Progenitor cell of endocrine pancreas (in vitro differentiated cells): ENCODE results near the gene HCRT. TPM values are rescaled to one million over a fixed set of nuclear protein-coding genes. Genes with fewer than 3 reads are reported as not detected.
"Not testable (repeated sequence)": the region's sequence is repeated elsewhere in the genome, so short reads cannot be mapped to it uniquely, and the experiment has no call there.

Experiments used
- DNase-seq: peaks from one replicate; pipeline ENCODE4 v3.0.0; 2021; ENCODE audit warnings: low spot score; ENCODE audit not compliant: unreplicated experiment
- H3K27ac Mint-ChIP-seq: 2 replicates; pipeline ENCODE4 v1.8.0; 2021; ENCODE audit warnings: mild to moderate bottlenecking, moderate library complexity, mixed read lengths
- H3K27me3 Mint-ChIP-seq: 2 replicates; pipeline ENCODE4 v1.8.0; 2021; ENCODE audit warnings: mixed read lengths
- H3K36me3 Mint-ChIP-seq: 2 replicates; pipeline ENCODE4 v1.8.0; 2022; ENCODE audit warnings: mixed read lengths; ENCODE audit not compliant: insufficient read depth
- H3K4me1 Mint-ChIP-seq: 2 replicates; pipeline ENCODE4 v1.8.0; 2021; ENCODE audit warnings: low read depth, mixed read lengths
- H3K4me3 Mint-ChIP-seq: 2 replicates; pipeline ENCODE4 v1.8.0; 2021; ENCODE audit warnings: low read depth, mild to moderate bottlenecking, moderate library complexity, mixed read lengths
- H3K9me3 Mint-ChIP-seq: 2 replicates; pipeline ENCODE4 v1.8.0; 2021; ENCODE audit warnings: low read depth, mixed read lengths
- total RNA-seq: library from RNA; stranded (reverse); gene quantifications from 2 replicates; pipeline ENCODE4 v1.2.1, GENCODE V29; 2021
- TF ChIP-seq, protein P1 (sequence below): fragments of 200-600 bp; sonication (generic); IDR thresholded peaks from one replicate; pipeline ENCODE4 v1.5.0; 2021; ENCODE audit warnings: antibody characterized with exemption, mild to moderate bottlenecking; ENCODE audit not compliant: unreplicated experiment

HCRT gene
- total RNA-seq, 1 donor from 2014 or later, result not detected

DNA sequence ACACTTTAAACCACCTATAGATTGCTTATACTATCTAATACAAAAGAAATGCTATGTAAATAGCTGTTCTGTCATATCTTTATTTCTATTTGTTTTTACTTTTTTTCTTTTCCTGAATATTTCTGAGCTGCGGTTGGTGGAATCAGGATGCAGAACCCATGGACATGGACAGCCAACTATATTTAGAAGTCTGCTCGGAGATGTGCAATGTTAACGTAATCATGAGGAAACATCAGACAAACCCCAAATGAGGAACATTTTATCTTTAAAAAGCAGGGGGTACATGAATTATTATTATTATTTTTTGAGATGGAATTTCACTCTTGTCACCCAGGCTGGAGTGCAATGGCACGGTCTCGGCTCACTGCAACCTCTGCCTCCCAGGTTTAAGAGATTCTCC is 40.4 kb upstream of the HCRT start:
- Mint-ChIP-seq H3K4me3 (no peak overlapping the region), H3K27me3 (no peaks in the 10 kb centered on the region), H3K27ac (no peak overlapping the region), H3K36me3 (peaks cover 7% of the 10 kb centered on the region), H3K4me1 (no peaks in the 10 kb centered on the region), H3K9me3 (no peaks in the 10 kb centered on the region)
- TF ChIP-seq, protein P1, sequence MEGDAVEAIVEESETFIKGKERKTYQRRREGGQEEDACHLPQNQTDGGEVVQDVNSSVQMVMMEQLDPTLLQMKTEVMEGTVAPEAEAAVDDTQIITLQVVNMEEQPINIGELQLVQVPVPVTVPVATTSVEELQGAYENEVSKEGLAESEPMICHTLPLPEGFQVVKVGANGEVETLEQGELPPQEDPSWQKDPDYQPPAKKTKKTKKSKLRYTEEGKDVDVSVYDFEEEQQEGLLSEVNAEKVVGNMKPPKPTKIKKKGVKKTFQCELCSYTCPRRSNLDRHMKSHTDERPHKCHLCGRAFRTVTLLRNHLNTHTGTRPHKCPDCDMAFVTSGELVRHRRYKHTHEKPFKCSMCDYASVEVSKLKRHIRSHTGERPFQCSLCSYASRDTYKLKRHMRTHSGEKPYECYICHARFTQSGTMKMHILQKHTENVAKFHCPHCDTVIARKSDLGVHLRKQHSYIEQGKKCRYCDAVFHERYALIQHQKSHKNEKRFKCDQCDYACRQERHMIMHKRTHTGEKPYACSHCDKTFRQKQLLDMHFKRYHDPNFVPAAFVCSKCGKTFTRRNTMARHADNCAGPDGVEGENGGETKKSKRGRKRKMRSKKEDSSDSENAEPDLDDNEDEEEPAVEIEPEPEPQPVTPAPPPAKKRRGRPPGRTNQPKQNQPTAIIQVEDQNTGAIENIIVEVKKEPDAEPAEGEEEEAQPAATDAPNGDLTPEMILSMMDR, result no peak
- DNase-seq, result no peak

- TF ChIP-seq, protein P1, result no peak
- Mint-ChIP-seq H3K4me1 (no peaks in the 10 kb centered on the region), H3K36me3 (peaks cover 7% of the 10 kb centered on the region), H3K9me3 (no peaks in the 10 kb centered on the region), H3K27me3 (no peaks in the 10 kb centered on the region), H3K27ac (peak overlapping the region; percentile 48), H3K4me3 (no peak overlapping the region)
- no peak for DNase-seq
Measured at GRCh38 chr17:42224651-42225050, 39.4 kb upstream of the HCRT start.

DNA sequence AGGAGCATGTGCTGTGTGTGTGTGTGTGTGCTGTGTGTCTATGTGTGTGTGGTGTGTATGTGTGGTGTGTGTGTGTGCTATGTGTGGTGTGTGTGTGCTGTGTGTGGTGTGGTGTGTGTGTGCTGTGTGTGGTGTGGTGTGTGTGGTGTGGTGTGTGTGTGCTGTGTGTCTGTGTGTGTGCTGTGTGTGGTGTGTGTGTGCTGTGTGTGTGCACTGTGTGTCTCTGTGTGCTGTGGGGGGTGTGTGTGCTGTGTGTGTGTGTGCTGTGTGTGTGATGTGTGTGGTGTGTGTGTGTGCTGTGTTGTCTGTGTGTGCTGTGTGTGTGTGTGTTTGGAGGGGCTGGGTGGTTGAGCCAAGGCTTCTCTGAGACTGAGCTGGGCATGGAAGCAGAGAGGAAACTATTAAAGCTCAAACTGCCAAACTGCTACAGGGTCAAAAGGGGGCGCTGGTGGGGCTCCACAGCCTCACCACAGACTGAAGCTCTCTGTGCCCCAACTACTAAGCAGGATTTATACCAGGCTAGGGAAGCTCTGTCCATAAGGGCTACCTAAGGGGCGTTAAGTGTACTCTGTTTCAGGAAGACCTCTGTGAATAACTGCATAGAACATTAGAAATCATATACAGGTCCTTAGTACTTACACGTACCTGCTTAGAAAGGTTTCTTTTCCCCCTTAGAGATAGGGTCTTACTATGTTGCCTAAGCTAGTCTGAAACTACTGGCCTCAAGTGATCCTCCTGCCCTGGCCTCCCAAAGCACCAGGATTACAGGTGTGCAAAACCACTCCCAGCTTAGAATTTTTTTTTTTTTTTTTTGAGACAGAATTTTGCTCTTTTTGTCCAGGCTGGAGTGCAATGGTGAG is 36.9 kb upstream of the HCRT start:
- no peak overlapping the region for H3K27ac Mint-ChIP-seq

GRCh38 chr17:42219280-42219679 is 34.0 kb upstream of the HCRT start:
- not testable (repeated sequence) for H3K27me3 Mint-ChIP-seq, H3K4me3 Mint-ChIP-seq, DNase-seq, H3K4me1 Mint-ChIP-seq, H3K27ac Mint-ChIP-seq, H3K9me3 Mint-ChIP-seq
- H3K36me3 Mint-ChIP-seq, result peaks cover 12% of the 10 kb centered on the region

More for the DNA sequence above, 36.9 kb upstream of the HCRT start:
- no peaks in the 10 kb centered on the region for H3K4me1 Mint-ChIP-seq
- no peaks in the 10 kb centered on the region for H3K27me3 Mint-ChIP-seq
- TF ChIP-seq, protein P1, result peak; percentile 55
- H3K36me3 Mint-ChIP-seq, result peaks cover 10% of the 10 kb centered on the region
- H3K4me3 Mint-ChIP-seq, result no peak overlapping the region
- DNase-seq, result no peak
- H3K9me3 Mint-ChIP-seq, result no peaks in the 10 kb centered on the region

DNA sequence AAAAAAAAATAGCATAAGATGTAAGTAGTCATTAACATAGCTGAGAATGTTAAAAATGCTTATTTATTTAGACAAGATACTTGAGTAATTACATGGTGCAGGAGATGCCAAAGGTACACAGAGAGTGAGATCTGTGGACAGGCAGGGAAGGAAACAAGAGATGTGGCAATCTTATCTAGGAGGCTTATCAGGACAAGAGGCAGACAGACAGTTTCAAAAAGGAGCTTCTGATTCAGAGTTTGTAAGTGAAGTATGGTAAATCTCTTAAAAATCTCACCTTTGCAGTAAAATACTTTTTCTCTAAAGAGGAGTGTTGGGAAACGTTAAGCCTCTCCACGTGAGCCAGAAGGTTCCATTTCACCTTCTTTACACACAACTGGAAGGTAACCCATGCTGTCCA is 28.9 kb upstream of the HCRT start:
- DNase-seq, result no peak
- no peak overlapping the region for H3K4me3 Mint-ChIP-seq
- no peaks in the 10 kb centered on the region for H3K27me3 Mint-ChIP-seq
- H3K27ac Mint-ChIP-seq, result no peak overlapping the region
- TF ChIP-seq, protein P1, result no peak
- peaks cover 20% of the 10 kb centered on the region for H3K36me3 Mint-ChIP-seq
- H3K9me3 Mint-ChIP-seq, result no peaks in the 10 kb centered on the region
- H3K4me1 Mint-ChIP-seq, result no peaks in the 10 kb centered on the region

- no peaks in the 10 kb centered on the region for H3K4me1 Mint-ChIP-seq
- H3K4me3 Mint-ChIP-seq, result no peak overlapping the region
- no peak for DNase-seq
- H3K27ac Mint-ChIP-seq, result no peak overlapping the region
- H3K36me3 Mint-ChIP-seq, result peaks cover 18% of the 10 kb centered on the region
- H3K27me3 Mint-ChIP-seq, result no peaks in the 10 kb centered on the region
- TF ChIP-seq, protein P1, result no peak
- H3K9me3 Mint-ChIP-seq, result no peaks in the 10 kb centered on the region
Measured at GRCh38 chr17:42212382-42212781, 27.1 kb upstream of the HCRT start.

DNA sequence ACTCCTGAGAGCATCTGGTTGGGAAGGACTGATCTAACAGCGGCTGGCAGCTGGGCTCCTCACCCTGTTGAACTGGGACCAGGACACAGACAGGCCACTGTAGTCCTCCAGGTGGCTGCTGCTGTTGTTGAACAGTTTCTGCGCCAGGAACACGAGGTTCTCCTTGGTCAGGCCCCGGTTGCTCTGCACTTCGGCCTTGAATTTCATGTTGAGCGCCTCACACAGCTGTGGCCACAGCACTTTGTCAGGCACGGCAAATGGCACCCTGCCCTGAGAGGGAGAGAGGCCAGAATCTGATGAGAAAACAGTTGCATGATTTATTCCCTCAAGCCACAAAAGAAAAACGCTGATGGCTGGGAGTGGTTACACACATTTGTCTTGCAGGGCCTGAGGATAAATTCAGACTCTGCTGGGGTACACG is 26.7 kb upstream of the HCRT start:
- H3K27ac Mint-ChIP-seq, H3K4me1 Mint-ChIP-seq, H3K27me3 Mint-ChIP-seq, H3K4me3 Mint-ChIP-seq, H3K9me3 Mint-ChIP-seq, DNase-seq: not testable (repeated sequence)
- H3K36me3 Mint-ChIP-seq, result peaks cover 16% of the 10 kb centered on the region
